HG02623 (cell line): ENCODE data around the gene NCS1.
A peak's percentile ranks its signal among the peaks of the same experiment; 100 is the strongest.
"Not testable (repeated sequence)": the region's sequence is repeated elsewhere in the genome, so short reads cannot be mapped to it uniquely, and the experiment has no call there.

ENCODE experiments used
- ATAC-seq: cut with Tn5 transposase; IDR thresholded peaks from one replicate; pipeline ENCODE4 v1.9.1; 2021; ENCODE audit warnings: moderate library complexity; ENCODE audit not compliant: unreplicated experiment

The NCS1 gene

GRCh38 chr9:130235558-130236435 is 63.6 kb downstream of the NCS1 start:
- no peak for ATAC-seq

GRCh38 chr9:130236436-130236985 is 64.3 kb downstream of the NCS1 start:
- ATAC-seq = no peak

DNA sequence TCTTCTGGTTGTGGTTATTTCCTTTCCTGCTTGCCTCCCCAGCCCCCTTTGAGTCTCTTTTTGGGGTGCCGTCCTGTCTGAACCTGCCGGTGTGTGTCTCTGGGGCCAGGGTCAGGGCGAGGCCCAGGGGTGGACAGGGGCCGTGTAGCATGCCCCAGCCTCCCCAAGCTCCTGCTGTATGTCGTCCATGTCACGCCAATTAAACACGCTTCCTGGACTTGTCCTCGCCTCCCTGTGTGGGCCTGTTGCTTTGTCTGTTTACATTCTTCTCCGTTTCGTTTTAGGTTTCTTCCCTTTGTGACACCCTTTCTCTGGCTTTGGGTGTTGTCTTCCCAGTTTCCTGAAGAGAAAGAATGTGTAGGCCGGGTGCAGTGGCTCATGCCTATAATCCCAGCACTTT is 64.9 kb downstream of the NCS1 start:
- no peak for ATAC-seq

GRCh38 chr9:130237763-130238524 is 65.7 kb downstream of the NCS1 start:
- no peak for ATAC-seq

DNA sequence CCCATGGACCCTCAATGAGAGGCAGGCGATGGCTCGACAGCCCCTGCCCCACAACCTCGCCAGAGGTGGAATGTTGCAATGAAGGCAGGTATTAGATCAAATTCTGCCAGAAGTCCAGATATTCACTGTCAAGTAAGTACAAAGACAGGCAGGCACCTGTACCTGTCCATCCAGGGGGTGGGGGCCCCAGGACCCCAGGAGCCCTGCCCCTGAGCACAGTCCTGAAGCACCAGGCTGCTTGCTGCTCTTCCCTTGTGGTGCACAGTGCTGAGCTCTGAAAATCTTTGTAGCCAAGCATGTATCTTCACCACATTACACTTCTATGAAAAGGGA is 67.1 kb downstream of the NCS1 start:
- ATAC-seq = no peak

GRCh38 chr9:130239741-130240241 is 67.6 kb downstream of the NCS1 start:
- peak; percentile 53 for ATAC-seq

DNA sequence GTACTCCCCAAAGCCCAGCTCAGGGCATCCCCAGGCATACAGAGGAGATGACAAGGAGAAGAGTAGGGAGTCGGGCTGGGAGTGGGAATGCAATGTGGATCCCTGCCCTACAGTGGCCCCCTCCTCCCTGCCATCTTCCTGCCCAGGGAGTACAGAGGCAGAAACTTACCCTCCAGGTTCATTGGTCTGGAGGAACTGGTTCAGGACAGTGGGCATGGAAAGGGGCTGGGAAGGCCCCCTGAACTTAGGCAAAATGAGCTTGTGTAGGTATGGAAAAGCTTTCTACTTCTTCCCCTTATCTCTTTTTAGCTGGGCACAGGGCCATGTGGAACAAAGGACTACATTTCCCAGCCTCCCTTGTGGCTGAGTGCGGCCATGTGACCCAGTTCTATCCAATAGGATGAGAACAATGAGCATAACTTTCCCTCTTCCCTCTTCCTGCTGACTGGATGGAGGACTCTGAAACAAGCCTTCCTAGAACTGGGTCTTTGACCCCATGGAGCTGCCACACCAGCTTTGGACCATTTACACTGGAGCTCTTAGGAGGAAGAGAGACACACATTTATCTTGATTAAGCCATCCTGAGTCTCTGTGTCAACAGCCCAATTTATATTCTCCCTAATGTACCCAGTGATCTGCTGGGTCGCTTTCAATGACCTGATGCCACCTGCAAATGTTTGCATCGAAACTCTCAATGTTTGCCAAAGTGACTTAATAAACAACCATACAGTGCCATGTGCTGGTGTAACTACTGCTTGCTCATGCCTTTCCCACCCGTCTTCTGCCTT is 68.4 kb downstream of the NCS1 start:
- ATAC-seq = no peak

GRCh38 chr9:130241198-130241535 is 69.0 kb downstream of the NCS1 start:
- ATAC-seq = no peak

DNA sequence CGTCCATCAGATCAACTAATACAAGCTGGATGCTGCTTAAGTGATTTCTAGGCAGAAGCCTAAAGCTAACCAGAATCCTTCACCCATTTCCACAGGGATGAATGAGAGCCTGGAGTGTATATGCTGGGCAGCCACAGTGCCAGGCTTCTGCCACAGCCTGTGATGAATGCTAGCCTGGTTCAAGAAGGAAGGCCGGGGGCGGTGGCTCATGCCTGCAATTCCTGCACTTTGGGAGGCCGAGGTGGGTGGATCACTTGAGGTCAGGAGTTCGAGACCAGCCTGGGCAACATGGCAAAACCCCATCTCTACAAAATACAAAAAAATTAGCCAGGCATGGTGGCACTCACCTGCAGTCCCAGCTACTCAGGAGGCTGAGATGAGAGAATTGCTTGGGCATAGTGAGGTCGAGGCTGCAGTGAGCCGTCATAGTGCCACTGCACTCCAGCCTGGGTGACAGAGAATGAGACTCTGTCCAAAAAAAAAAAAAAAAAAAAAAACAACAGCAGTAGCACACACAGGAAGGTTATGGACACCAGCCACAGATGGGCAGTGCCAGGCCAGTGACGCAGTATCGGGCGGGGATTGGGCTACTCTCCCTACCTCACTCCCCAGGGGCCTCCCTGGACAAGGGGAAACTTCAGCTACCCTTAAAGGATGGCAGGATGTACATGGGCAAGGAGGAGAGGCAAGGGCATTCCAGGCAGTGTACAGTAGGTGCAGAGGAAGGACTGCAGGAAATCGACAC is 70.2 kb downstream of the NCS1 start:
- no peak for ATAC-seq

- ATAC-seq = no peak
These were observed 71.0 kb downstream of the NCS1 start for GRCh38 chr9:130243015-130243881.

DNA sequence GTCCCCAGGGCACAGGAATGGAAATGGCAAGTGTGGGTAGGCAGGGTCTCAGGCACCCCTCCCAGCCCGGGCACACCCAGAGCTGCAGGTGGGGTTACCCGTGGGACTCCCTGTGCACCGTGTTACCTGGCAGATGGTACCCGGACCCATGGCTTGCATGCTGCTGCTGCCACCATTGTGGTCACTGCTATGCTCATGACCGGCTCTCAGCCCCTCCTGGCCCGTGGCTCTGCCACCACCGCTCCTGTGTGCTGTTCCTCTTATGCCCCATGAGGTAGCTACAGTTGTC is 71.6 kb downstream of the NCS1 start:
- ATAC-seq = no peak

DNA sequence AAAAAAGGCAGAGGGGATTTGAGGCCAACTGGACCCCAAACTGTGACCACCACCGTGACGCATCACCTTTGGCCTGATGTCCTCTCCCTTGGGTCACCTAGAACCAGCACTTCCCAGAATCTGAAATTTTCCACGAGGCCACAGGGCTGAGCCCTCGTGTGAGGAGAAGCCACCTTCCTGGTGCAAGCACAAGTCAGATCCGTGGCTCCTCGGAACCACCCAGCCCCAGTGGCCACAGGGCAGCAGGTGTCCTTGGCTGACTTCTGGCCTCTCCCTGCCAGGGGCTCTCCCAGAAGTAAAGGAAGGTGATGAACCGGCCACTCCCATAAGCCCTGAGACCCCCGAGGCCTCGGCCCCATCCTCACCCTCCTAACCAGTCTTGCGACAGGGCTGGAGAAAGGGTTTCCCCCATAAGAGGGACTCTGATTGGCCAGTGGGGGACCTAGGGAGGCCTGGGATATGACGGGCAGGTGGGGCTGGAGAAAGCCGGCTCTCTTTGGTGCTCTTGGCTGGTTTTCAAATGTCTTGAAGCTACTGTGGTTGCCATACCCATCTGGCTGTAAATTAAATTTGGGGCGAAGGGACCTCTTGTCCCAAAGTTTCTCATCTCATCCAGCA is 72.5 kb downstream of the NCS1 start:
- ATAC-seq = no peak

GRCh38 chr9:130245474-130245873 is 73.3 kb downstream of the NCS1 start:
- no peak for ATAC-seq

DNA sequence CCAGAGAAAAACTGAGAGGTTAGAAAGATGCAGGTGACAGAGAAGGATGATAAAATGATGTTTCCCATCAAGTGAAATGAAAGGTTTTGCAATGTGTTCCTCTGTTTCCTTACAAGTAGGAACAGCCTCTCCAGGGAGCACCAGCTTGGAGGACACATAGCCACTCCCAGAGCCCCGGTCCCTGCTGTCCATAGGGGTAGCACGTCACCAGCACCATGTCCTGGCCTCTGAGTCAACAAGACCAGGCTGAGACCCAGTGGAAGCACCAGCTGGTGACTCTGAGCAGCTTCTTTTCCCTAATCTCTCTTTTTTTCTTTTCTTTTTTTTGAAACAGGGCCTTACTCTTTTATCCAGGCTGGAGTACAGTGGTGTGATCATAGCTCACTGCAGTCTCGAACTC is 73.9 kb downstream of the NCS1 start:
- ATAC-seq = no peak

GRCh38 chr9:130254747-130255630 is 82.8 kb downstream of the NCS1 start:
- ATAC-seq = no peak

GRCh38 chr9:130255631-130256134 is 83.5 kb downstream of the NCS1 start:
- ATAC-seq = no peak

DNA sequence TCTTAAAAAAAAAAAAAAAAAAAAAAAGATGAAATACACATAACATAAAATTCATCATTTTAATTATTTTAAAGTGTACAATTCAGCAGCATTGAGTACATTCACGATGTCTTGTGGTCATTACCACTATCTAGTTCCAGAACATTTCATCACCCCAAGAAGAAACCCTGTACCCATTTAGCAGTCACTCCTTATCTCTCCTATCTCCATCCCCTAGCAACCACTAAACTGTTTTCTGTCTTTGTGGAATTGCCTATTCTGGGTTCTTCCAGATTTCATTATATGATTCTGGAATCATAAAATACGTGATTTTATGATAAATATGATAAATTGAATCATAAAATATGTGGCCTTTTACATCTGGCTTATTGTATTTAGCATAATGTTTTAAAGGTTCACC is 84.4 kb downstream of the NCS1 start:
- ATAC-seq = no peak

- ATAC-seq = not testable (repeated sequence)
These were observed 85.9 kb downstream of the NCS1 start for GRCh38 chr9:130258137-130258536.
